Right renal cortex interstitium (tissue), 3 donors: Measurements from ENCODE around the gene FEM1A. TPM values are rescaled to one million over a fixed set of nuclear protein-coding genes. Genes with fewer than 3 reads are reported as not detected.
"Not testable (repeated sequence)": the region's sequence is repeated elsewhere in the genome, so short reads cannot be mapped to it uniquely, and the experiment has no call there.

Source experiments
- DNase-seq, 3 donors: peaks; one replicate each; pipeline ENCODE4 v3.0.0-alpha.2; 2013; ENCODE audit warnings: low read depth in 3 of 3, low spot score in 2 of 3
- polyA plus RNA-seq, 3 donors: library from polyadenylated mRNA; unstranded; fragments of 120-200 nt; gene quantifications; one replicate each; pipeline ENCODE4 v1.2.1, GENCODE V29; 2013; ENCODE audit not compliant: insufficient read length in 3 of 3

FEM1A gene
- polyA plus RNA-seq, 3 donors, result 1.4 to 1.8 (median 1.6) TPM

DNA sequence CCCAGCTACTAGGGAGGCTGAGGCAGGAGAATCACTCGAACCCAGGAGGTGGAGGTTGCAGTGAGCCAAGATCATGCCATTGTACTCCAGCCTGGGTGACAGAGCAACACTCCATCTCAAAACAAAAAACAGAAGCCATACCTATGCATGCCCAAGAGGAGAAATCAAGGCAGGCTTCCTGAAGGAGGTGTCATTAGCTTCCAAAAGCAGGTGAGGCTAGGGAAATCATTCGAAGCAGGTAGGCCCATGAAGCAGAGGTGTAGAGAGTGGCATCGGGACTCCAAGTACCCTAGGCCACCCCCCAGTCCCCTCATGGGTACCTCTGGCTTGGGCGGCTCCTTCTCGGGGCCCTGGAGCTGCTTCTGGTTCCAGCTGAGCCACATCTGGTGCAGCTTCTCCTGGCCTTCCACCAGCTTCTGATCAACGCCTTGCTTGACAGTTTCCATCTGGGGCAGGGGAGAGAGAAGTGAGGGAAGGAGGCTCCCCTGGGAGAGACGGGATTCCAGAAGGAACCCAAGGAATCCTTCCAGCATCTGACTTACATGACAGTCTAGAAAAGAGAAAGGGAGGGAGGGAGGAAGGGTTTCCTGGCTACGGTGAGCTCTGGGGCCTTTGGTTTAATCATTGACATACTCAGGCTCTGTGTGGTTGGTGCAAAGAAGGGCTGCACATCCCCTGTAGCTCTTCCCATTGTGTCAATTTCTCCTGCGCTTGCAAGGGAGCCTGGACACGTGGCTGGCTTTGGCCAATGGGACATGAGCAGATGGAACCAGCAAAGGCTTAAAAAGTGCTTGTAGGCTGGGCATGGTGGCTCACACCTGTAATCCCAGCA, 53.0 kb downstream of the FEM1A start:
- DNase-seq, result peak in 1 of 3 donors; percentile 47

DNA sequence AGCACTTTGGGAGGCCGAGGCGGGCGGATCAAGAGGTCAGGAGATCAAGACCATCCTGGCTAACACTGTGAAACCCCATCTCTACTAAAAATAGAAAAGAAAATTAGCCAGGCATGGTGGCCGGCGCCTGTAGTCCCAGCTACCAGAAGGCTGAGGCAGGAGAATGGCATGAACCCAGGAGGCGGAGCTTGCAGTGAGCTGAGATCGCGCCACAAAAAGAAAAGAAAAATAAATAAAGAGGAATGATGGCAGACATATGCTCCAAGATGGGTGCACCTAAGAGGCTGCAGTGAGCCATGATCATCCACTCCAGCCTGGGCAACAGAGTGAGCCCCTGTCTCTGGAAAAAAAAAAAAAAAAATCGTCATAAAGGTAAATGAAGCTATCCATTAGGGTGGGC, 54.4 kb downstream of the FEM1A start:
- DNase-seq, result not testable (repeated sequence)

DNA sequence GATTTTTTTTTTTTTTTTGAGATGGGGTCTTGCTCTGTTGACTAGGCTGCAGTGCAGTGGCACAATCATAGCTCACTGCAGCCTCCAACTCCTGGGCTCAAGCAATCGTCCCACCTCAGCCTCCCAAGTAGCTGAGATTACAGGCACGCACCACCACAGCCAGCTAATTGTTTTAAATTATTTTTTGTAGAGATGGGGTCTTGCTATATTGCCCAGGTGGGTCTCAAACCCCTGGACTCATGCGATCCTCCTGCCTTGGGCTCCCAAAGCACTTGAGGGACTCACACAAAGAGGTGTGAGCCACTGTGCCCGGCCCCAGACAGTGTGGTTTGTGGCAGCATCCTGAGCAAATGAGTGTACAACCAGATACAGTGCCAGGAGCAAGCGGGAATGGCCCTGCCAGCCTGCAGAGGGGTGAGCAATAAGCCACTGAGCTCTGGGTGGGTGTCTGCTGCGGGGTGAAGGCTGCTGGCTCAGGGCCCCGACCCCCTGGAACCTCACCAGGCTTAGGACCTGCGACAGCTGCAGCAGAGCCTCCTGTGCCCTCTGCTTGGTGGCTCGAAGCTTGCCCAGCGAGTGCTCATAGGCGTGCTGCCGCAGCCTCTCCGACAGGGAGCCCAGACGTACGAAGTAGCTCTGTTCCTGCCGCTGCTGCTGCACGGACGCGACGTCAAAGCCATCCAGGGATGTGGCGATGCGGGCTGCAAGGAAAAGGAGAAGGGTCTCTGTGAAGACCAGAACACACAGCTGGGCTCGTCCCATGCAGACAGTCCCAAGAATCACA, 55.8 kb downstream of the FEM1A start:
- no peak for DNase-seq

DNA sequence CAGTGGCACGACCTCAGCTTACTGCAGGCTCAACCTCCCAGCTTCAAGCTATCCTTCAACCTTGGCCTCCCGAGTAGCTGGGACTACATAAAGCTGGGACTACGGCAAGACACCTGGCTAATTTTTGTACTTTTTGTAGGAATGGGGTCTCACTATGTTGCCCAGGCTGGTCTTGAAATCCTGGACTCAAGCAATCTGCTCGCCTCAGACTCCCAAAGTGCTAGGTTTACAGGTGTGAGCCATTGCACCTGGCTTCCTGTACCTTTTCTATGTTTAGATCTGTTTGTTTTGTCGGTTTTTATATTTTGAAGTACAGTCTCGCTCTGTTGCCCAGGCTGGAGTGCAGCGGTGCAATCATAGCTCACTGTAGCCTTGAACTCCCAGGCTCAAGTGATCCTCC, 57.5 kb downstream of the FEM1A start:
- no peak for DNase-seq

Other genes starting within 250 kb of the FEM1A start
- gene SEMA6B, start 232.1 kb upstream of the FEM1A start, polyA plus RNA-seq, result 1 to 10 TPM; 1.7 to 2.7 (median 2.2) TPM
- 10 to 100 TPM; 11.4 to 15.2 (median 12.5) TPM for gene TNFAIP8L1, start 152.2 kb upstream of the FEM1A start, polyA plus RNA-seq
- gene MYDGF, start 121.4 kb upstream of the FEM1A start, polyA plus RNA-seq, result 10 to 100 TPM; 64.0 to 72.1 (median 71.4) TPM
- 10 to 100 TPM; 17.4 to 20.4 (median 18.7) TPM for gene DPP9, start 67.9 kb upstream of the FEM1A start, polyA plus RNA-seq
- gene TICAM1, start 40.0 kb downstream of the FEM1A start, polyA plus RNA-seq, result 1 to 10 TPM; 4.3 to 5.4 (median 4.6) TPM
- 10 to 100 TPM; 35.4 to 43.7 (median 38.4) TPM for gene PLIN3, start 75.9 kb downstream of the FEM1A start, polyA plus RNA-seq
- gene ARRDC5, start 111.2 kb downstream of the FEM1A start, polyA plus RNA-seq, result not detected
- 10 to 100 TPM; 29.4 to 30.6 (median 29.9) TPM for gene UHRF1, start 117.8 kb downstream of the FEM1A start, polyA plus RNA-seq
- 10 to 100 TPM; 17.9 to 18.3 (median 18.2) TPM for gene KDM4B, start 177.4 kb downstream of the FEM1A start, polyA plus RNA-seq